ENCODE results near the gene DVL1. TPM values are rescaled to one million over a fixed set of nuclear protein-coding genes. Genes with fewer than 3 reads are reported as not detected.

Gene DVL1
- 100 to 1,000 TPM in 3 of 6 donors, 10 to 100 TPM in 3; 71.8 to 205 (median 90.6) TPM for total RNA-seq

DNA sequence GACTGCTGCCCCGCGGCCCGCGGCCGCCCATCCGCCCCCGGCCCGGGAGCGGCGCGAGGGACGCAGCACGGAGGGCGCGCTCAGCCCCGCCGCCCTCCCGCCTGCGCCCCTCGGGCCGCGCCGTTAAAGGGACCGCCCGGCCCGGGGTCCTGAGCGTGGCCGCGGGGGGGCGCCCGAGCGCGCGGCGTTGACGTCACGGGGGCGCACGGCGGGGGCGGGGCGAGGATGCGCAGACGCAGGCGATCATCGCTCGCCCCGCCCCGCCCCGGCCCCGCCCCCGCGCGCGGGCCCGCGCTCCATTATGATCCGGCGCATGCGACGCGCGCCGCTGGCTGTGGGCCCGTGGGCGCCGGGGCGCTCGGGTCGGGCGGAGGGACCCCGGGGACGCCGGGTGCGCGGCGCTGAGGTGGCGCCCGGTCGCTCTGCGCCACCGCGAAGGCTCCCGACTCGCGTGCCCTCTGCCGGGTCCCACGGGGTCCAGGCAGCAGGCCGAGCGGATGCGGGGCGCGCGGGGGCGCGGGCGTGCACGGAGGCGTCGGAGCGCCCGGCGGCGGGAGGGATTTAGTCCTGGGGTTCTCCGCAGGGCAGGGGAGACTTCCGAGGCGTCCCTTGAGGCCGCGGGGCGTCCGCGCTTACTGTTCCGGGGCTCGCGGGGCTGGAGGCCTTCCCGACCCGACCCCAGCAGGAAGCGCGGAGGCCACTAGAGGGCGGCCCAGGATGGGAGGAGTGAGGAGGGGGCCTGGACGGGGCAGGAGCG is at the start of gene DVL1:
TSS of gene DVL1 (minus strand) at position 163 of the 757 bp plus-strand sequence. CDS start 353 bp downstream, outside the sequence.
- Histone ChIP-seq H3K9me3 (no peaks in the 10 kb centered on the region), H3K4me3 (peak within 1 kb of the TSS; percentile 70 to 93 (median 83)), H3K27ac (peak within 1 kb of the TSS; percentile 66 to 89 (median 83)), H3K4me1 (peaks cover 49 to 68% (median 63%) of the 10 kb centered on the region in 4 donors), H3K36me3 (peaks cover 0 to under 1% (median 0%) of the 10 kb centered on the region in 4 donors), H3K27me3 (peaks cover 1 to 17% (median 14%) of the 10 kb centered on the region in 4 donors)
- TF ChIP-seq EP300 (IDR thresholded peaks at IDR 0.05) = no peak
- TF ChIP-seq, protein P1, sequence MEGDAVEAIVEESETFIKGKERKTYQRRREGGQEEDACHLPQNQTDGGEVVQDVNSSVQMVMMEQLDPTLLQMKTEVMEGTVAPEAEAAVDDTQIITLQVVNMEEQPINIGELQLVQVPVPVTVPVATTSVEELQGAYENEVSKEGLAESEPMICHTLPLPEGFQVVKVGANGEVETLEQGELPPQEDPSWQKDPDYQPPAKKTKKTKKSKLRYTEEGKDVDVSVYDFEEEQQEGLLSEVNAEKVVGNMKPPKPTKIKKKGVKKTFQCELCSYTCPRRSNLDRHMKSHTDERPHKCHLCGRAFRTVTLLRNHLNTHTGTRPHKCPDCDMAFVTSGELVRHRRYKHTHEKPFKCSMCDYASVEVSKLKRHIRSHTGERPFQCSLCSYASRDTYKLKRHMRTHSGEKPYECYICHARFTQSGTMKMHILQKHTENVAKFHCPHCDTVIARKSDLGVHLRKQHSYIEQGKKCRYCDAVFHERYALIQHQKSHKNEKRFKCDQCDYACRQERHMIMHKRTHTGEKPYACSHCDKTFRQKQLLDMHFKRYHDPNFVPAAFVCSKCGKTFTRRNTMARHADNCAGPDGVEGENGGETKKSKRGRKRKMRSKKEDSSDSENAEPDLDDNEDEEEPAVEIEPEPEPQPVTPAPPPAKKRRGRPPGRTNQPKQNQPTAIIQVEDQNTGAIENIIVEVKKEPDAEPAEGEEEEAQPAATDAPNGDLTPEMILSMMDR (IDR thresholded peaks at IDR 0.05) = peak; percentile 43 to 72 (median 62)
- TF ChIP-seq POLR2A (IDR thresholded peaks at IDR 0.05) = peak in 1 of 4 donors; percentile 70
- TF ChIP-seq POLR2AphosphoS5 (IDR thresholded peaks at IDR 0.05) = peak in 1 of 2 donors; percentile 6
- WGBS, 2 donors = 0% methylated on average over 16 of the region's 122 CpGs; no CpG with 5 or more reads in 1 of the 2 donors
- DNase-seq (peak; percentile 48 to 95), ATAC-seq (ENCODE audit: low FRiP score in 2 of 2) (peak in 1 of 2 donors; percentile 77)

DNA sequence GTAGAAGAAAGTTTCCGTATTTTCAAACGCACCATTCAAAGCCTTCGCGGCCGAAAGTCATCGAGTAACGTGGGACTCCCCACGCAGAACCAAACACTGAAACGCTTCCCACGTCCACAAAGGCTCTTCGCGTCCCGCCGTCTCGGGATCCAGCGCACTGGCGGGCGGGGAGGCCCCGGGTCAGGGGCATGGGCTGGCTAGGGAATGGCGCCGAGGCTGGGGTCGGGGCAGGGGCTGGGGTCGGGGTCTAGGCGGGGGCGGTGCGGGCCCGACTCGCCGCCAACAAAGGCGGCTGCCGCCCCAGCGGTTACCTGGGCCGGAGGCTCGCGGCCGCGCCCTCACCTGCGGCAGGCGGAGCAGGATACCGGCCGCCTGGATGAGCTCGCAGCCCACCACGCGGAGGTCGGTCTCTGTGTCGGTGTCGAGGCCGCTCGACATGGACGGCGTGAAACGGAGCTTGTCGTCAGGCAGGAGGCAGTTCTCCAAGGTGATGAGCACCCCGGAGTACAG is 49.5 kb upstream of the DVL1 start:
- no peak for DNase-seq
- Histone ChIP-seq H3K9me3 (no peaks in the 10 kb centered on the region), H3K4me1 (peaks cover 24 to 45% (median 26%) of the 10 kb centered on the region in 4 donors), H3K36me3 (peaks cover 23 to 70% (median 55%) of the 10 kb centered on the region in 4 donors), H3K4me3 (peak overlapping the region; percentile 96 to 100 (median 99)), H3K27ac (peak overlapping the region; percentile 90 to 94 (median 93)), H3K27me3 (no peaks in the 10 kb centered on the region)
- peak in 1 of 2 donors; percentile 4 for ATAC-seq (ENCODE audit: low FRiP score in 2 of 2)
- no peak for TF ChIP-seq POLR2AphosphoS5 (IDR thresholded peaks at IDR 0.05)
- TF ChIP-seq, protein P1 (IDR thresholded peaks at IDR 0.05) = no peak
- 1% methylated on average over 50 of the region's 54 CpGs; no CpG with 5 or more reads in 1 of the 2 donors for WGBS, 2 donors

DNA sequence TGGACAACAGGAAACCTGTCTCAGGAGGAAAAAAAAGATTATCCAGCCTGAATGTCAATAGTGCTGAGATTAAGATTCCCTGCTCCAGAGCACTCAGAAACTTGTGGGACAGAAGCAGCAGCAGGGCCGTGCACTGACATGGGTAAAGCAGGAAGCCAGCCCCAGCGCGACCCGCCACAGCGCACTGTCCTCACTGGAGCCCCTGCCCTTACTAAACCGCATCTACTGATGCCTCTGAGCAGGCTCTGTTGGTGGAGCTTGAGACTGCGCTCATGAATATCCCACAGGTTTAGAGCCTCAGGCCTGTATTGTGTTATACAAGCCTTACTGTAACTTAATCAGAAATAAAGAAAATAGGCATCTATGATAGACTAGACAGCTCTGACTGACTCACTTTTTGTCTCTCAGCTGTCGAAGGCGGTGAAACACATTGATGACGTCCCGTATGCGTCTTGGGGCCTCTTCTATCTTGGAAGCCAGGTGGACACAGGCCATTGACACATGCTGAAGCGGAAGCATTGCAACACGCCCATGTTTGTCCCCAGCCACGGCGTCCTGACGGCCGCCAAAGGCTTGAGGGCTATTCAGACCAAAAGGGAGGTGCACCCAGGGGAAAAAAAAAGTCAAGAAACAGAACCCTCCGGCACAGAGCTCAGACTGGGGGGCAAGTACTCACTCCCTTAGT is 48.8 kb upstream of the DVL1 start:
- WGBS, 2 donors = 47 to 59% methylated on average over 18 to 19 of the region's 19 CpGs
- peaks cover 30 to 70% (median 57%) of the 10 kb centered on the region in 4 donors for H3K36me3 ChIP-seq

GRCh38 chr1:1395166-1395565 is 45.9 kb upstream of the DVL1 start:
- Histone ChIP-seq H3K9me3 (no peaks in the 10 kb centered on the region), H3K27me3 (no peaks in the 10 kb centered on the region), H3K4me3 (no peak overlapping the region), H3K4me1 (peaks cover 19 to 54% (median 22%) of the 10 kb centered on the region in 4 donors), H3K27ac (no peak overlapping the region), H3K36me3 (peaks cover 53 to 74% (median 65%) of the 10 kb centered on the region in 4 donors)
- ATAC-seq (ENCODE audit: low FRiP score in 2 of 2) = no peak
- 88 to 92% methylated on average over 11 of the region's 11 CpGs for WGBS, 2 donors
- TF ChIP-seq POLR2AphosphoS5 (IDR thresholded peaks at IDR 0.05) (no peak), EP300 (IDR thresholded peaks at IDR 0.05) (no peak), POLR2A (IDR thresholded peaks at IDR 0.05) (no peak)
- TF ChIP-seq, protein P1 (IDR thresholded peaks at IDR 0.05) = no peak
- no peak for DNase-seq

More for the DNA sequence above, 48.8 kb upstream of the DVL1 start:
- peaks cover 24 to 47% (median 27%) of the 10 kb centered on the region in 4 donors for H3K4me1 ChIP-seq
- DNase-seq (peak in 1 of 2 donors; percentile 45), ATAC-seq (ENCODE audit: low FRiP score in 2 of 2) (no peak)
- H3K27ac ChIP-seq = peak overlapping the region in 3 of 4 donors; percentile 90 to 93 (median 93)
- H3K9me3 ChIP-seq = no peaks in the 10 kb centered on the region
- H3K4me3 ChIP-seq = peak overlapping the region; percentile 96 to 100 (median 99)
- no peaks in the 10 kb centered on the region for H3K27me3 ChIP-seq
- TF ChIP-seq EP300 (IDR thresholded peaks at IDR 0.05) = no peak
- TF ChIP-seq POLR2AphosphoS5 (IDR thresholded peaks at IDR 0.05) = no peak
- TF ChIP-seq POLR2A (IDR thresholded peaks at IDR 0.05) = no peak
- TF ChIP-seq, protein P1 (IDR thresholded peaks at IDR 0.05) = no peak

Measured in upper lobe of left lung (tissue), 6 donors.